Uterus (tissue), 4 donors: ENCODE results near the gene GAS2L1. TPM values are rescaled to one million over a fixed set of nuclear protein-coding genes. Genes with fewer than 3 reads are reported as not detected.

Source experiments
- DNase-seq, 2 donors: peaks; one replicate each; pipeline ENCODE4 v3.0.0-alpha.2; 2019 to 2020
- H3K27ac ChIP-seq, 2 donors: fragments of 200-600 bp; sonication (generic); 1 replicate in 1 of 2; 2 replicates in 1 of 2; pipeline ENCODE4 v1.5.1; 2016 to 2018
- H3K27me3 ChIP-seq, 2 donors: fragments of 200-600 bp; sonication (generic); one replicate each; pipeline ENCODE4 v1.5.1; 2018 to 2019; ENCODE audit warnings: control low read depth in 1 of 2
- H3K36me3 ChIP-seq, 2 donors: fragments of 200-600 bp; sonication (generic); one replicate each; pipeline ENCODE4 v1.5.1; 2019; ENCODE audit warnings: control low read depth in 1 of 2
- H3K4me1 ChIP-seq, 2 donors: fragments of 200-600 bp; sonication (generic); one replicate each; pipeline ENCODE4 v1.5.1; 2018 to 2019; ENCODE audit warnings: control low read depth in 1 of 2
- H3K4me3 ChIP-seq, 2 donors: fragments of 200-600 bp; sonication (generic); 1 replicate in 1 of 2; 2 replicates in 1 of 2; pipeline ENCODE4 v1.5.1; 2018 to 2019; ENCODE audit warnings: mild to moderate bottlenecking in 1 of 2
- H3K9me3 ChIP-seq, 2 donors: fragments of 200-600 bp; sonication (generic); one replicate each; pipeline ENCODE4 v1.5.1; 2019; ENCODE audit warnings: control low read depth in 1 of 2
- POLR2A ChIP-seq, 2 donors: fragments of 450-650 bp; IDR thresholded peaks; one replicate each; pipeline ENCODE4 v1.6.1; 2016; ENCODE audit warnings: antibody characterized with exemption in 2 of 2, mild to moderate bottlenecking in 1 of 2, moderate library complexity in 1 of 2
- intact Hi-C: fragments of 100-400 bp; cut with DNase I; formaldehyde crosslinking; loops from one replicate; pipeline ENCODE4 v1.15.1; 2023; ENCODE audit warnings: low total_unique reads
- total RNA-seq, 4 donors: library from RNA; depleted of rRNA in 3 of 4; stranded (reverse); fragments of >200 nt in 3 of 4; gene quantifications; one replicate each; pipeline versions ENCODE4 v1.1.0 to v1.2.4, GENCODE V29; 2014 to 2023
- TF ChIP-seq, protein P1 (sequence below), 4 experiments: fragments of 200-600 bp in 2 of 4; fragments of 450-650 bp in 2 of 4; sonication (generic) in 2 of 4; IDR thresholded peaks; one replicate each; pipeline ENCODE4 v1.5.1; 2016 to 2019; ENCODE audit warnings: antibody characterized with exemption in 4 of 4, mild to moderate bottlenecking in 2 of 4, moderate library complexity in 1 of 4
- donor health status: DM: yes; HTN: yes; CAD: no.

The GAS2L1 gene
- total RNA-seq = 10 to 100 TPM in 2 of 4 donors, 1 to 10 TPM in 2; 2.4 to 29.6 (median 11.9) TPM

DNA sequence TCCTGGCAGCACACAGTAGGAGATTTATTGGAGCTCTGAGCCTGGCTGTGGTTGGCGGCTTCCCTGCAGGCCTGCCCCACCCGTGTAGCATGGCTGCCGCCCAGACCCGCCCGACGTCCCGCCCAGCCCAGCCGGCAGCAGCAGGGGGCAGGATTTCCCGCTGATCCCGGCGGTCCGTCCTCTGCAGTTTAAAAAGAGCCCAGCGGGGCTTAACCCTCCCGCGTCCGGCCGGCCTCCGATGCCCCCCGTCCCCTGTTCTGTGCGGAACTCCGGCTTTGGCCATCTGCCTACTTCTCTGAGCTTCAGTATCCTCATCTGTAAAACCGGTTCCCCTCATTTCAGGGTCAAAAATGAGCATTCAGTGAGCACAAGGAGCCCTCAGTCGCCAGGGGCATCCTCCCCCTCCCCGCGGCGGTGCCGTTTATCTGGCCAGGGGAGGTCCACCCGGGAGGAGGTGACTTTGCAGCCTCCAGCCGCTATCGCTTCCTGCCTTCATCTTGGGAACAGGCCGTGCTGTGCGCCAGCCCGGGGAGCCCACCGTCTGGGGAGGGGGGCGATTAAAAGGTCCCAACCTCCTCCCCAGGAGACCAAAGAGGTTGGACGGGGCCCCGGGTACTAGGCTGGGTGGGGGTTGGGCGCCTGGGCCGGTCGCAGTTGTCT, at the start of gene GAS2L1:
Gene GAS2L1 (plus strand): TSS at position 476 of the 660 bp plus-strand sequence. CDS start 1,456 bp downstream, outside the sequence.
- H3K4me3 ChIP-seq = peak within 1 kb of the TSS; percentile 77 to 87
- no peaks in the 10 kb centered on the region for H3K9me3 ChIP-seq
- intact Hi-C loops = no loop called here
- no peaks in the 10 kb centered on the region for H3K36me3 ChIP-seq
- H3K27me3 ChIP-seq = no peaks in the 10 kb centered on the region
- TF ChIP-seq, protein P1, sequence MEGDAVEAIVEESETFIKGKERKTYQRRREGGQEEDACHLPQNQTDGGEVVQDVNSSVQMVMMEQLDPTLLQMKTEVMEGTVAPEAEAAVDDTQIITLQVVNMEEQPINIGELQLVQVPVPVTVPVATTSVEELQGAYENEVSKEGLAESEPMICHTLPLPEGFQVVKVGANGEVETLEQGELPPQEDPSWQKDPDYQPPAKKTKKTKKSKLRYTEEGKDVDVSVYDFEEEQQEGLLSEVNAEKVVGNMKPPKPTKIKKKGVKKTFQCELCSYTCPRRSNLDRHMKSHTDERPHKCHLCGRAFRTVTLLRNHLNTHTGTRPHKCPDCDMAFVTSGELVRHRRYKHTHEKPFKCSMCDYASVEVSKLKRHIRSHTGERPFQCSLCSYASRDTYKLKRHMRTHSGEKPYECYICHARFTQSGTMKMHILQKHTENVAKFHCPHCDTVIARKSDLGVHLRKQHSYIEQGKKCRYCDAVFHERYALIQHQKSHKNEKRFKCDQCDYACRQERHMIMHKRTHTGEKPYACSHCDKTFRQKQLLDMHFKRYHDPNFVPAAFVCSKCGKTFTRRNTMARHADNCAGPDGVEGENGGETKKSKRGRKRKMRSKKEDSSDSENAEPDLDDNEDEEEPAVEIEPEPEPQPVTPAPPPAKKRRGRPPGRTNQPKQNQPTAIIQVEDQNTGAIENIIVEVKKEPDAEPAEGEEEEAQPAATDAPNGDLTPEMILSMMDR (IDR thresholded peaks at IDR 0.05) = peak; percentile 77 to 89 (median 84)
- TF ChIP-seq POLR2A (IDR thresholded peaks at IDR 0.05) = no peak
- H3K27ac ChIP-seq = peak within 1 kb of the TSS; percentile 78 to 80
- peaks cover 7 to 23% of the 10 kb centered on the region in 2 donors for H3K4me1 ChIP-seq
- DNase-seq = peak; percentile 80 to 86

DNA sequence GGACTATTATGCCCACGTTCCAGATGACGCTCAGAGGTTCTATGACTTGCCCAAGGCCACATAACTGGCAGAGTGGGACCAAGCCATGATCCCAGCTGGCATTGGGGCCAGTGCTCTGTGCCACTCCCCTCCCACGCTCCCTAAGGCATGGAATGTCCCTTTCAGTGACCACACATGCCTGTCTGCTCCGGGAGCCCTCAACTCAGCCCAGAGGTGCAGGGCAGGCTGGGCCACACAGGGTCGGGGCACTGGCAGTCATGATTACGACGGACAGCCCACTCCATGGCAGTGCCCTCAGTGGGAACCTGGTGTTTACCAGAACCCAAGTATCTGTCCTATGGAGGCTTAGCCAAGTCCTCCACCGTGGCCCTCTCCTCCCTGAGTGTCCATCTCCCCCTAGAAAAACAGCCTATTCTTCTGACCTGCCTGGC, 48.7 kb upstream of the GAS2L1 start:
- Histone ChIP-seq H3K9me3 (no peaks in the 10 kb centered on the region), H3K27me3 (no peaks in the 10 kb centered on the region), H3K4me3 (no peak overlapping the region), H3K36me3 (no peaks in the 10 kb centered on the region), H3K27ac (no peak overlapping the region), H3K4me1 (no peaks in the 10 kb centered on the region)
- no peak for DNase-seq
- intact Hi-C loops = no loop called here
- TF ChIP-seq POLR2A (IDR thresholded peaks at IDR 0.05) = no peak
- TF ChIP-seq, protein P1 (IDR thresholded peaks at IDR 0.05) = no peak

DNA sequence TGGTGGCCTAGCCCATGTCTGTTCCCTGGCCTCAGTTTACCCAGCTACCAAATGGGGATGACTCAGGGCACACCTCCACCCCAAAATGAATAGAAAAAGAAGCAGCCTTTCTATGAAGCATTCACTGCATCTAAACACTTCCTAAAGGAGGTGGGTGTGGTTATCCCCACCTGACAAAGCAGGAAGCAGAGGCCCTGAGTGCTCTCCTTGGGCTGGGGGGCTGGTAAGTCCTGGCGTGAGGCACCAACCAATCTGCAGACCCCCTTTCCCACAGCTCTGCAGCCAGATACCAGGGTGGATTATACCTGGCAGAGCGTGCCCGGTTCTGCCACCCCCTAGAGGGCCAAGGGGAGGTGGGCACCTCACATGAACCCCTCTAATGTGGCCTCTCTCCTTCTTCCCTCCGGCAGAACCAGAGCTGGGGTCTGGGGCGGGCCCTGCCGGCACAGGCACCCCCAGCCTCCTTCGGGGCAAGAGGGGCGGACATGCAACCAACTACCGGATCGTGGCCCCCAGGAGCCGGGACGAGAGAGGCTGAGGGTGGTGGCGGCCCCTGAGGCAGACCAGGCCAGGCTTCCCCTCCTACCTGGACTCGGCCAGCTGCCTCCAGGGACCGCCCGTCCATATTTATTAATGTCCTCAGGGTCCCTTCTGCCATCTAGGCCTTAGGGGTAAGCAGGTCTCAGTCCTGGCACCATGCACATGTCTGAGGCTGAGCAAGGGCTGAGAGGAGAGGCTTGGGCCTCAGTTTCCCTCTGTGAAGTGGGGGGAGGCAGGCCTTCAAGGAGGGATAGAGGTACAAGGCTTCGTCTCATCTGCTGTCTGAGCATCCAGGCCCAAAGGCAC, 47.8 kb upstream of the GAS2L1 start:
- Histone ChIP-seq H3K4me1 (no peaks in the 10 kb centered on the region), H3K4me3 (no peak overlapping the region), H3K27me3 (no peaks in the 10 kb centered on the region), H3K9me3 (no peaks in the 10 kb centered on the region), H3K36me3 (no peaks in the 10 kb centered on the region), H3K27ac (no peak overlapping the region)
- DNase-seq = no peak
- TF ChIP-seq POLR2A (IDR thresholded peaks at IDR 0.05) = no peak
- TF ChIP-seq, protein P1 (IDR thresholded peaks at IDR 0.05) = no peak
- intact Hi-C loops = no loop called here

DNA sequence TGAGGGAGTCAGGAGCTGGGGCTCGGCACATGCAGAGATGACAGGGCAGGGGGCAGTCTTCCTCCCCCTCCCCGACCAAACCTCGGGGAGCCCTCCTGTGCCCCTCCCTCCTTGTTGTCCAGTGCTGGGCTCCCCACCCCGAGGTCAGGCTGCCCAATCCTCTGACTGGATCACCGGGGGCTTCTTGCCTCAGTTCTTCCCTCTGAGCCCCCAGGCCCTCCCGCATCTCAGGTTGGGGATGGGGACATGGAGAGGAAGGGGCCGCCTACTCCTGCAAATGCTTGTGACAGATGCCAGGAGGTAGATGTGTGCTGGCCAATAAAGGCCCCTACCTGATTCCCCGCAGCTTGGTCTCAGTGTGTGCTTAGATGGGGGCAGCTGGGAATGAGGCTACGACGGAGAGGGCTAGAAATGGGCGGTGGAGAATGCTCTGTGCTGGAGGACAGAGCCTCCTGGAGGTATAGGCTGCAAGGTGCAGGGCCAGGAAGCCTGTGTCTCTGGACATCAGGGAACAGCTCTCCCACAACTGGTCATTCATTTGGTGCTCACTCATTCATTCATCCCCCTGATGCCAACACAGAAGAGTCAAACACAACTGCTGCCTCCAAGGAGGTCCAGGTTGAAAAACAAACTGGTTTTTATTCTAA, 47.1 kb upstream of the GAS2L1 start:
- Histone ChIP-seq H3K27ac (no peak overlapping the region), H3K4me1 (no peaks in the 10 kb centered on the region), H3K9me3 (no peaks in the 10 kb centered on the region), H3K36me3 (no peaks in the 10 kb centered on the region), H3K4me3 (no peak overlapping the region), H3K27me3 (no peaks in the 10 kb centered on the region)
- intact Hi-C loops = no loop called here
- TF ChIP-seq POLR2A (IDR thresholded peaks at IDR 0.05) = no peak
- TF ChIP-seq, protein P1 (IDR thresholded peaks at IDR 0.05) = no peak
- no peak for DNase-seq
